Tibial nerve (tissue), 4 donors: ENCODE measurements around the gene SLC9A2. TPM values are rescaled to one million over a fixed set of nuclear protein-coding genes. Genes with fewer than 3 reads are reported as not detected.

Experiments used
- DNase-seq, 2 donors: peaks; one replicate each; pipeline ENCODE4 v3.0.0-alpha.2; 2019; ENCODE audit warnings: low spot score in 2 of 2
- H3K27ac ChIP-seq, 4 donors: fragments of 200-600 bp; sonication (generic) in 3 of 4; one replicate each; pipeline ENCODE4 v1.5.1; 2017 to 2019; ENCODE audit warnings: mild to moderate bottlenecking in 1 of 4
- H3K27me3 ChIP-seq, 2 donors: fragments of 200-600 bp; sonication (generic) in 1 of 2; one replicate each; pipeline versions ENCODE4 v1.5.1 to v1.6.0; 2017 to 2019
- H3K36me3 ChIP-seq, 3 donors: fragments of 200-600 bp; sonication (generic); one replicate each; pipeline ENCODE4 v1.5.1; 2018 to 2019
- H3K4me1 ChIP-seq, 4 donors: fragments of 200-600 bp; sonication (generic) in 3 of 4; one replicate each; pipeline ENCODE4 v1.5.1; 2017 to 2019
- H3K4me3 ChIP-seq, 4 donors: fragments of 200-600 bp; sonication (generic) in 3 of 4; one replicate each; pipeline ENCODE4 v1.5.1; 2017 to 2019; ENCODE audit warnings: mild to moderate bottlenecking in 1 of 4, moderate library complexity in 1 of 4
- H3K9me3 ChIP-seq, 4 donors: fragments of 200-600 bp; sonication (generic) in 3 of 4; one replicate each; pipeline ENCODE4 v1.5.1; 2017 to 2019
- EP300 ChIP-seq, 2 donors: sonication (generic); formaldehyde crosslinking; IDR thresholded peaks; one replicate each; pipeline ENCODE4 v1.6.1; 2017; ENCODE audit warnings: antibody characterized with exemption in 2 of 2, mild to moderate bottlenecking in 1 of 2
- POLR2A ChIP-seq, 2 donors: fragments of 450-650 bp; IDR thresholded peaks; one replicate each; pipeline ENCODE4 v1.6.1; 2017; ENCODE audit warnings: antibody characterized with exemption in 2 of 2, mild to moderate bottlenecking in 2 of 2, moderate library complexity in 2 of 2
- WGBS, 2 donors: methylation state at CpG; one replicate each; pipeline ENCODE4 v1.1.5; 2018; 5-methylcytosine and 5-hydroxymethylcytosine counted together
- total RNA-seq, 4 donors: library from RNA; depleted of rRNA; stranded (reverse); fragments of >200 nt; gene quantifications; one replicate each; pipeline ENCODE4 v1.1.0, GENCODE V29; 2016
- TF ChIP-seq, protein P1 (sequence below), 5 experiments: fragments of 200-600 bp in 3 of 5; fragments of 450-650 bp in 2 of 5; sonication (generic) in 3 of 5; IDR thresholded peaks; one replicate each; pipeline ENCODE4 v1.5.1; 2016 to 2019; ENCODE audit warnings: antibody characterized with exemption in 5 of 5, mild to moderate bottlenecking in 3 of 5, moderate library complexity in 2 of 5

The SLC9A2 gene
- total RNA-seq, 4 donors from 2014 or later, result under 0.01 TPM; not detected in 3

DNA sequence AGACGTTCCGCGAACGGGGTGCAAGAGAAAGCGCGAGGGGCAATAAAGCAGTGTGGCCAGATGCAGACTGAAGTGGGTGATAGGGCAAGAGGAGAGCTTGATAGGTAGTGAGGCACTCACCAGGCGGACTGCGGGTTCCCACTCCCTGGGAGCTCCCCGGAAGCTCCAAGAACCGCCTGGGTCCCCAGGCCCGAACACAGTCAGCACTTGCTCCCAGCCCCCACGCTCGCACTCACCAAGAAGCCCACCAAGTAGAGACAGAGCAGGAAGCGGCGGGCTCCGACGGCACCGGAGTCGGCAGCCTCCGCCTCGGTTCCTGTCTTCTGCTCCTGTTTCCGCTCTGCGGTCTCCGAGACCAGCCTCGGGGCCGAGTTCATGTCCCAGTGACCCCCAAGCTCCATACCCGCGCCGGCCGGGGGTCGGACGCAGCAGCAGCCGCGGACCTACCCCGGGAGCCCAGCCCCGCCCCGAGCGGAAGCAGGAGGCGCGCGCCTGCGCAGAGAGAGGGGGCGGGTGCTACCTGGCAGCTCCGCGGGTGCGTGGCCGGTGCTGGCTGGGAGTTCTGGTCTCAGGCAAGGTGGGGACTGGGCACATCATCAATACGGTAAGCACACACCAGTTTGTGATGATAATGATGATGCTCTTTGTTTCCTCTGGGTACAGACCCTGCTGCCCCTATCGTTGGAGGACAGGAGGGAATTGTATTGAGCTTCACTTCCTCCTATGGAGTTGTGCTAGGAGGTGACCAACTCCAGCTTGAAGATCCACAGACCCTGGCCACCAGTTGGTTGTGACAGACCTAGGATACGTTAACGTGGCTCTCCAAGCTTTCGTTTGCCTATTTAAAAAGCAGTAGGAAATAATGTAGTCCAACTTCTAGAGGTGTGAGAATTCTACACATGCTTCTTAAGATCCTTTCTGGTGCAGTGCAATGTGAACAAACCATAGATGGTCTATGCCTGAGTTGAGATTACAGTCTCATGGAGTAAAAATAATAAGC, 117.4 kb downstream of the SLC9A2 start:
- TF ChIP-seq POLR2A (IDR thresholded peaks at IDR 0.05), result peak in 1 of 2 donors; percentile 49
- TF ChIP-seq, protein P1, sequence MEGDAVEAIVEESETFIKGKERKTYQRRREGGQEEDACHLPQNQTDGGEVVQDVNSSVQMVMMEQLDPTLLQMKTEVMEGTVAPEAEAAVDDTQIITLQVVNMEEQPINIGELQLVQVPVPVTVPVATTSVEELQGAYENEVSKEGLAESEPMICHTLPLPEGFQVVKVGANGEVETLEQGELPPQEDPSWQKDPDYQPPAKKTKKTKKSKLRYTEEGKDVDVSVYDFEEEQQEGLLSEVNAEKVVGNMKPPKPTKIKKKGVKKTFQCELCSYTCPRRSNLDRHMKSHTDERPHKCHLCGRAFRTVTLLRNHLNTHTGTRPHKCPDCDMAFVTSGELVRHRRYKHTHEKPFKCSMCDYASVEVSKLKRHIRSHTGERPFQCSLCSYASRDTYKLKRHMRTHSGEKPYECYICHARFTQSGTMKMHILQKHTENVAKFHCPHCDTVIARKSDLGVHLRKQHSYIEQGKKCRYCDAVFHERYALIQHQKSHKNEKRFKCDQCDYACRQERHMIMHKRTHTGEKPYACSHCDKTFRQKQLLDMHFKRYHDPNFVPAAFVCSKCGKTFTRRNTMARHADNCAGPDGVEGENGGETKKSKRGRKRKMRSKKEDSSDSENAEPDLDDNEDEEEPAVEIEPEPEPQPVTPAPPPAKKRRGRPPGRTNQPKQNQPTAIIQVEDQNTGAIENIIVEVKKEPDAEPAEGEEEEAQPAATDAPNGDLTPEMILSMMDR (IDR thresholded peaks at IDR 0.05), result peak in 1 of 5 experiments; percentile 6
- TF ChIP-seq EP300 (IDR thresholded peaks at IDR 0.05), result peak in 1 of 2 donors; percentile 61
- 1 to 2% methylated on average over 10 to 52 of the region's 52 CpGs for WGBS, 2 donors
- Histone ChIP-seq H3K36me3 (peaks cover 0 to 4% (median 0%) of the 10 kb centered on the region in 3 donors), H3K4me1 (peaks cover 0 to 19% (median 5%) of the 10 kb centered on the region in 4 donors), H3K27me3 (no peaks in the 10 kb centered on the region), H3K4me3 (peak overlapping the region; percentile 56 to 96 (median 81)), H3K9me3 (no peaks in the 10 kb centered on the region), H3K27ac (peak overlapping the region; percentile 53 to 87 (median 73))
- peak; percentile 57 to 72 for DNase-seq

GRCh38 chr2:102737431-102737830, 118.1 kb downstream of the SLC9A2 start:
- TF ChIP-seq EP300 (IDR thresholded peaks at IDR 0.05) (no peak), POLR2A (IDR thresholded peaks at IDR 0.05) (no peak)
- TF ChIP-seq, protein P1 (IDR thresholded peaks at IDR 0.05), result no peak
- Histone ChIP-seq H3K4me3 (peak overlapping the region in 2 of 4 donors; percentile 93 to 96), H3K27ac (no peak overlapping the region), H3K9me3 (no peaks in the 10 kb centered on the region), H3K36me3 (no peaks in the 10 kb centered on the region), H3K27me3 (no peaks in the 10 kb centered on the region), H3K4me1 (peaks cover 0 to 19% (median 5%) of the 10 kb centered on the region in 4 donors)
- WGBS, 2 donors, result 75 to 93% methylated on average over 1 of the region's 1 CpG
- no peak for DNase-seq

DNA sequence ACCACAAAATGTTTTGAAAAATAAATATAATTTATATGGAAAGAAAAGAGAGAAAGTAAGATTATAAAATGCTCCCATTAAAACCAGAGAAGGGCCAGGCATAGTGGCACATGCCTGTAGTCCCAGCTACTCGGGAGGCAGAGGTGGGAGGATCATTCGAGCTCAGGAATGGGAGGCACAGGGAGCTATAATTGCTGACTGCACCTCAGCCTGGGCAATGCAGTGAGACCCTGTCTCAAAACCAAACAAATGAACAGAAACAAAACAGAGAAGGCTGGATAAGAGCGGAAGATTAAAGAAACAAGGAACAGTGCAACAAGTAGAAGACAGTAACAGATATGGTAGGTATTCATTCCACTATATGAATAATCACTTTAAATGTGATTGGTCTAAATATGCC, 123.9 kb downstream of the SLC9A2 start:
- Histone ChIP-seq H3K36me3 (no peaks in the 10 kb centered on the region), H3K27me3 (no peaks in the 10 kb centered on the region), H3K4me1 (no peaks in the 10 kb centered on the region), H3K9me3 (no peaks in the 10 kb centered on the region), H3K27ac (no peak overlapping the region), H3K4me3 (no peak overlapping the region)
- WGBS, 2 donors, result 93% methylated on average over 3 of the region's 3 CpGs
- TF ChIP-seq, protein P1 (IDR thresholded peaks at IDR 0.05), result no peak
- TF ChIP-seq POLR2A (IDR thresholded peaks at IDR 0.05), result no peak
- no peak for TF ChIP-seq EP300 (IDR thresholded peaks at IDR 0.05)
- no peak for DNase-seq

DNA sequence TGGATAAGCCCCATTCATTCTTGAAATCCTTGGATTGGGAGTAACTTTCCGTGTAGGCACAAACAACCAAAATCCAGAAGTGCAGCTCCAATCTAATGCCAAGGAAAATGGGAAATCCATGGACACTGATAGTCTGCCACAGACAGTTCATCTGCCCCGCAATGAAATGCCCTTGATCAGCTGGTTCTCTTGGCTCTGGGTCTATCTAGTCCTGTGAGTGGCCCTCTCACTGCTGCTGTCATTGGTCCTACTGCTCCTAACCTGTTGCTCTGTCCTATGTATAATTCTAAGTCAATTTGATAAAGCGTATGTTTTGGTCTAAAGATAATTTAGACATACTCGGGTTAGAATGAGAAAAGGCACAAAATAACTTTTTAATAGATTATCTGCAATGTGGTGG, 128.8 kb downstream of the SLC9A2 start:
- H3K27me3 ChIP-seq, result no peaks in the 10 kb centered on the region
- no peak for TF ChIP-seq EP300 (IDR thresholded peaks at IDR 0.05)
- TF ChIP-seq, protein P1 (IDR thresholded peaks at IDR 0.05), result no peak
- no peak for TF ChIP-seq POLR2A (IDR thresholded peaks at IDR 0.05)
- H3K4me3 ChIP-seq, result no peak overlapping the region
- H3K36me3 ChIP-seq, result no peaks in the 10 kb centered on the region
- WGBS, 2 donors, result 93 to 97% methylated on average over 4 of the region's 4 CpGs
- no peaks in the 10 kb centered on the region for H3K9me3 ChIP-seq
- H3K27ac ChIP-seq, result no peak overlapping the region
- no peaks in the 10 kb centered on the region for H3K4me1 ChIP-seq
- DNase-seq, result no peak

- Histone ChIP-seq H3K4me1 (no peaks in the 10 kb centered on the region), H3K4me3 (no peak overlapping the region), H3K36me3 (no peaks in the 10 kb centered on the region), H3K9me3 (no peaks in the 10 kb centered on the region), H3K27me3 (no peaks in the 10 kb centered on the region), H3K27ac (no peak overlapping the region)
- 84 to 85% methylated on average over 3 of the region's 3 CpGs for WGBS, 2 donors
- TF ChIP-seq POLR2A (IDR thresholded peaks at IDR 0.05) (no peak), EP300 (IDR thresholded peaks at IDR 0.05) (no peak)
- TF ChIP-seq, protein P1 (IDR thresholded peaks at IDR 0.05), result no peak
- DNase-seq, result no peak
These were observed 130.6 kb downstream of the SLC9A2 start for GRCh38 chr2:102749938-102750337.
